Activated naive CD8-positive, alpha-beta T cell treated with anti-CD3 and anti-CD28 coated beads, Interleukin-2, amount 50 U/mL, for 24 hours (primary cell): ENCODE results near the gene ATF3.

Source experiments
- ATAC-seq: fragments of 150-1000 bp; cut with Tn5 transposase; one replicate; pipeline ENCODE4 v1.10.0; 2021
- DNase-seq: peaks from one replicate; pipeline ENCODE4 v3.0.0; 2021
- H3K27ac Mint-ChIP-seq: one replicate; pipeline ENCODE4 v1.8.0; 2021; ENCODE audit warnings: mild to moderate bottlenecking, mixed read lengths
- H3K27me3 Mint-ChIP-seq: one replicate; pipeline ENCODE4 v1.8.0; 2021; ENCODE audit warnings: mixed read lengths
- H3K36me3 Mint-ChIP-seq: one replicate; pipeline ENCODE4 v1.8.0; 2021; ENCODE audit warnings: low read depth, mixed read lengths
- H3K4me1 Mint-ChIP-seq: one replicate; pipeline ENCODE4 v1.8.0; 2021; ENCODE audit warnings: mixed read lengths
- H3K4me3 Mint-ChIP-seq: one replicate; pipeline ENCODE4 v1.8.0; 2021; ENCODE audit warnings: mild to moderate bottlenecking, moderate library complexity, mixed read lengths
- H3K9me3 Mint-ChIP-seq: one replicate; pipeline ENCODE4 v1.8.0; 2021; ENCODE audit warnings: mixed read lengths

Gene ATF3

DNA sequence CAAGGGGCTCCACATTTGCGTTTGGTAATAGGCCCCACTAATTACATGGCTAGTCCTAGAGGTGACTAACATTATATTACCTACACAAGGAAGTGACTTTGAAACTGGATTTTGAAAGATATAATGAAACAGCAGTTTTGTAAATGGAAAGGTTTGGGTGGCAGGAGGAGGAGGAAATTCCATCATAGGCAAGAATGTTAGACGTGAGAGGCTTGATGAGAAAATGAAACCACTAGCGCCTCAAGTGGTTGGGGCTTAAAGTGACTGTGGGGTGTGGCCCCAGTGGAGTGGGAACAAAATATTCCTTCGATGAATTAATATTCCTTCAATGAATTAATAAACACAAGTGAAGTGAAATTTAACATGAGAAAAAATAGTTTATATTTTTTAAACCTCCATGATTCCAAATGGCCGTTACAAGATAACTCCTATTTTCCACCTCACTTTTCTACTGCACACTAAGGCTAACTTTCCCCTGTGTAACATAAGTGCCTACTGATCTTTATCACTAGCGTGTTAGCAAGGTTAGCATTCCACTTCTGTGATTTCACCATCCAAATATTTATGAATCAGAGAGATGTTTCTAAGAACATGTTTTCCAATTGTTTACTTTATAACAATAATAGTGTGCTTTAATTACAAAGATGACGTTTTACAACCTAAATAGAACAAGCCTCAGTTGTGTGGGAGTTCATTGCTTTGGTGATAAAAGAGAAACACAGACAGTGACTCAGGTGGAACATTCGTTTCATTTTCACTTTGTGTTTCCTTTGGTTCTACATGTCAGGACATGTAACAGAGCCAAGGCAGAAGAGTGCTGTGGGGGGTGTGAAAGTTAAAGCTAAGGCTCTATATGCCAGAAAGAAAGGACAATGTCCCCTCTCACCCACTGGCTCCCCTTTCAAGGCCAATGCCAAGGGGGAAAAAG is 12.5 kb upstream of the ATF3 start:
- peaks cover 36% of the 10 kb centered on the region for H3K4me1 Mint-ChIP-seq
- H3K4me3 Mint-ChIP-seq: peak overlapping the region; percentile 66
- DNase-seq: peak; percentile 41
- no peaks in the 10 kb centered on the region for H3K9me3 Mint-ChIP-seq
- no peaks in the 10 kb centered on the region for H3K36me3 Mint-ChIP-seq
- H3K27ac Mint-ChIP-seq: peak overlapping the region; percentile 93
- peak; percentile 85 for ATAC-seq
- H3K27me3 Mint-ChIP-seq: peaks cover 9% of the 10 kb centered on the region

DNA sequence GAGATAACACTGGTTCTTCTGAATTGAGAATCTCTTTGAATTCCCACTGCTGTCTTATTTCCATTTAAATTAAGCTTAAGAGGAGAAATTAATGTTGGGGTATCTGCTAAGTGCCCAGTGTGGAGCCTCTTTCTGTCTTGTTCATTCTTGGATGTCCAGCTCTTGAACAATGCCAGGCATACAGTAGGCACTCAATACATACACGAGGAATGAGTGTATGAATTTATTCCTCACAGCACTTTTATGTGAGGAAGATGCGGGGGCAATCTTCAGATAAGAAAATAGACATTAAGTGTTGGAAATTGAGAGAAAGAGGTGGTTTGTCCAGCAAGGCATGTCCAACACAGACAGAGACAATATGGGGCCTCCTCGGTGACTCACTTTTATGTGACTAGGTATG is 11.8 kb upstream of the ATF3 start:
- H3K27ac Mint-ChIP-seq: peak overlapping the region; percentile 93
- H3K27me3 Mint-ChIP-seq: peaks cover 9% of the 10 kb centered on the region
- H3K9me3 Mint-ChIP-seq: no peaks in the 10 kb centered on the region
- no peak for ATAC-seq
- H3K4me1 Mint-ChIP-seq: peaks cover 44% of the 10 kb centered on the region
- H3K4me3 Mint-ChIP-seq: no peak overlapping the region
- no peaks in the 10 kb centered on the region for H3K36me3 Mint-ChIP-seq
- no peak for DNase-seq

DNA sequence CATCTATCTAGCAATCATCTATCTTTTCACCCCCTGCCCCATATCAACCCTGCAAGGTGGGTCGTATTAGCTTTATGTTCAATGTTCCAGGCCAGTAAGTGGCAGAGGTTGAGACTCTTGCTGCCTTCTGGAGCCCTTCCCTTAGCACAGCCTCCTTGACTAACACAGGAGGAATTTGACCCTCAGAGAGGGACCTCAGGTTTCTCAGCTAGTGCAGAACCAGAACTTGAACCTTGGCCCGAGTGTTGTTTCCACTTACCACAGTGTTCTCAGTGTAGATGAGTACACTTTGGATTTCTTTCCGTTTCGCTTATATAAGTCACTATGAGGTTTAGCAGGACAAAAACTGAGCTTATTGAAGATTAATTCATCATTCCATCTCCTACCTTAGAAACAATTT is 11.1 kb upstream of the ATF3 start:
- Mint-ChIP-seq H3K4me3 (no peak overlapping the region), H3K36me3 (no peaks in the 10 kb centered on the region), H3K4me1 (peaks cover 51% of the 10 kb centered on the region), H3K27ac (no peak overlapping the region), H3K9me3 (no peaks in the 10 kb centered on the region), H3K27me3 (peaks cover 9% of the 10 kb centered on the region)
- ATAC-seq: no peak
- no peak for DNase-seq

DNA sequence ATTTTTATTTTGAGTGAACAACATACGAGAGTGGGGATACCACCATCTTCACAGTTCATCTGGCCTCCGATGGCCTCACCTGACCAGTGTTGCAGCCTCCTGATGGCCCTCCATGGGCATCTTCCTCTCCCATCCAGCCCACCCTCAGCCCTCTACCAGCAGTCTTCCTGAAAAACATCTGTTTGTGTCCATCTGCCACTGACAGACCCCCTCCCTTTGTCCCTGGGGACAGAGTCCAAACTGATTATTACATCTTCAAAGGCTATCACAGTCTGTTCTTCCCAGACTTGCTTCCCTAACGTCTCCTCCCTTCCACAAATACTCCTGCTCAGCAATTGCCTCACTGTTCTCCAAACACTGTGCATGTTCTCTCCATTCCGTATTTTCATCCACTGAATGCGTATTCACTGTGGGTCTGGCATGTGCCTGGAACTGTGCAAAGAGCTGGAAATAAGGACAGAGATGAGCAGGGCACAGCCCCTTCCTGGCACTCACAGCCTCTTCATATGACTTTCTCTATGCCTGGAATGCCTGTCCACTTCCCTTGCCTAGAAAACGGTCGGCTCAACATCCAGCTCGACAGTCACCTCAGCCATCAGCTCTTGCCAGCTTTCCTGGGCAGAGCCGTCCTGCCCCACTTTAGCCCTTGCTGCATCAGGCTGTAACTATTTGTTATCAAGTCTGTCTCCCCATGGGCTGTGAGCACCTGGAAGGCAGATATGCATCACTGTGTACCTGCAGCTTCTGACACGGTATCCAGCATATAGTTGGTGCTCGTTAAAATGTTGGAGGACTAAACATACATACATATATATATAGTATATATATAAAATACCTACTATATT is 8.3 kb upstream of the ATF3 start:
- Mint-ChIP-seq H3K36me3 (no peaks in the 10 kb centered on the region), H3K4me3 (no peak overlapping the region), H3K4me1 (peaks cover 49% of the 10 kb centered on the region), H3K27ac (no peak overlapping the region), H3K9me3 (no peaks in the 10 kb centered on the region), H3K27me3 (peaks cover 36% of the 10 kb centered on the region)
- ATAC-seq: no peak
- DNase-seq: no peak

DNA sequence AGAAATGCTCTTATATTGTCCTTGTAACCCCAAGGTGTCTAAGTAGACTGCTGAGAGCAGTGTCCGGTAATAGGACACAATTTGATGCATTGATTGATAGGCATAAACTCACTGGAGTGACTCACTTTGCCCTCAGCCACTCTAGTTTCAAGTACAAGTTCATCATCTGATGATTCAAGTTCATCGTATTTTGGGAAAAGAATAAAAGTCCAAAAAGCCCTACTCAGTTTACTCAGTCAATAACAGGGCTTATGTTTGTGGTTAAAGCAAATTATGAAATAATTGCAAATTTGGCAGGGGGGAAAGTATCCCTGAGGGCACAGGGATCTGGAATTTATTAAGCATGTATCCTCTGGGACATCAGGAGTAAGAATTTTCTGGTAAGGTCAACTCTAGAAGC is 7.6 kb upstream of the ATF3 start:
- peak overlapping the region; percentile 58 for H3K4me3 Mint-ChIP-seq
- no peaks in the 10 kb centered on the region for H3K9me3 Mint-ChIP-seq
- peaks cover 46% of the 10 kb centered on the region for H3K4me1 Mint-ChIP-seq
- ATAC-seq (peak; percentile 51), DNase-seq (no peak)
- peaks cover 43% of the 10 kb centered on the region for H3K27me3 Mint-ChIP-seq
- no peaks in the 10 kb centered on the region for H3K36me3 Mint-ChIP-seq
- H3K27ac Mint-ChIP-seq: peak overlapping the region; percentile 79

DNA sequence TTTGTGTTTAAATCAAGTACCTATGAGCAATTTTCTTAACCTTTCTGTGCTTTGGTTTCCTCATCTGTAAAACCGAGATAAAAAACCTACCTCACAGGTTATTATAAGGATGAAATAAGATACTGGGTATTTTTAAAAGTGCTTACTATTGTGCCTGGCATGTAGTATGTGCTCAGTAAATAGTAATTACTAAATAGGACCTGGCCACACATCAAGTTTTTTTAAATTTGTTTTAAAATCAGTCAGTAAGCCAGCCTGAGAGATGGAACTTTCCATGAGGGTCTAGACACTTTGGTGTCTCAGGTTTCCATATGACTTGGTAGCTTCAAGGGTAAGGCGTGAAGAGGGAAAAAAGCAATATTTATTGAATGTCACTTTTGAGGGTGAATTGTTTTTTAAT is 7.0 kb upstream of the ATF3 start:
- Mint-ChIP-seq H3K27ac (peak overlapping the region; percentile 79), H3K27me3 (peaks cover 48% of the 10 kb centered on the region), H3K4me1 (peaks cover 46% of the 10 kb centered on the region), H3K9me3 (no peaks in the 10 kb centered on the region), H3K36me3 (no peaks in the 10 kb centered on the region), H3K4me3 (no peak overlapping the region)
- peak; percentile 61 for ATAC-seq
- no peak for DNase-seq

DNA sequence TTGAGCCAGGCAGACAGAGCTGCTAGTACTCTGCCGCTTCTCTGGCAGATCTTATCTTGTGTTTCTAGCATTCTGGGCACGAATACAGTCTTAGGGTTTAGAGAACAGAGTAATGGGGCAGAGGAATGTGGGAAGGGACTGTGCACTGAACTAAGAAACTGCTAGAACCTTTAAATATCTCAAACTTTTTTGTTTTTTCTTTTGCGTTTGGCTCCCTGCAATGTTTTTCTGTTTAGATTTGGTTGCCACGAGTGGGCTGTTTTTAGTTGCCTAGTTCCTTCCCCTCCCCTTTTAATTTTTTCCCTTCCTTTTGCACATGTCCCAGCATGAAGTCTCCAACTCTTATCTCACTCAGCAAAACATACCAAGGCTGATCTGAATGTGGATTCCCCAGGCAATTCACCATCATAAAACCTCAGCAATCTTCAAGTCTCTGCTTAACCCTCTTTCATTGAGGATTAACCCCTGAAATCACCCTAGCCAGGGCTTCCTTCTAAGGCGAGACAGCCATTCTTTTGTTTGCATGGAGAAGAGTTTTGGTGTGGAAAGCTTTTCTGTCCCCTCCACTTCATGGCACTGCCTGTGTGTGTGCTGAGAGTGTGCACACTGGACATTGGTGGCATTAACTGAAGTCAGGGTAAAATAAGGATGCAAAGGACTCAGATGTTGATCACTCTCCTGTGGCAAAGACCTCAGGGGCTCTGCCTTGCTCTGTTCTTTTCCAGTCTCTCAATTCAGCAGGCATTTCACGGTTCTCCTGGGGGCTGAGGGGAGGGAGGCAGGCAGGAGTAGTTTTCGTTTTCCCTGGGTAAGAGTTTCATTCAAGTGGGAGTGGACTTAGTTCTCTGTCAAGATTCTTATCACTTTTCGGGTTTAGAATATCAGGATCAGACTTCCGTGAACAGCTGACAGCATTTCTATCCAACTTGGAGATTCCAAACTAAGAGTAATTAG is 2.8 kb upstream of the ATF3 start:
- Mint-ChIP-seq H3K4me1 (peaks cover 52% of the 10 kb centered on the region), H3K4me3 (peak overlapping the region; percentile 32), H3K27me3 (peaks cover 60% of the 10 kb centered on the region), H3K27ac (peak overlapping the region; percentile 59), H3K36me3 (peaks cover 8% of the 10 kb centered on the region), H3K9me3 (no peaks in the 10 kb centered on the region)
- ATAC-seq (no peak), DNase-seq (no peak)

DNA sequence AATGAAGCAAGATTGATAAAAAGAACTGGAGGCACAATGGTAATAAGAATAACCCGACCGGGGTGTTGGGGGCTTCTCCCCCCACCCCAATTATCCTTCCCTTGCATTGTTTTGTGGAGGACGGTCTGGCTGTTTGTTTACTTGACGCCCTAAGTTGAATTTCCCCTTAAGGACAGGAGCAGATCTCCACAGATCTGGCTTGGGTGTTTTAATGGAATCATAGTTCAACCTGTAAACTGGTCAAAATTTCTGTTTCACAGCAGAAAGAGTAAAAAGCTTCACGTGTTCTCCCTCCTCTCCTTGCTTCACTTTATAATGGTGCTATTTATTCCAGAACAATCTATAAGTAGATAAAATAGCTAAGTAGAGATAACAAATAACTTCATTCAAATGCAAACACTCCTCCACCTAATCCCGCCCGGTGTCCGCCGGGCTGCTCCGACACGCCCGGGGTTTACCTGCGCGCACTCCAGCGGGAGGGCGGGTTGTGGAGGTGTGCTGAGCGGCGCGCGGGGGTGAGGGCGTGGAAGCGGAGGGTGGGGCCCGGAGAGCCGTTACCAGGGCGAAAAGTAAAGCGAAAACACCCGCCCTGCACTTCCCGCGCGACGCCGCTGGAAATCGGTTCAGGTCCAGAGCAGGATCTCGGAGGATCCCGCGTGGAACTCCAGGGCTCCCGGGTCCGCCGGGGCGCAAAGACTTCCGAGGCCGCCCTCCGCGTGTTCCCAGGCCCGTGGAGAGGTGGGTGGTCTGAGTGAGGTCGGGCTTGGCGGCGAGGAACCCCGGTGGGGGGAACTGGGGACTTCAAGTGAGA is 2.0 kb upstream of the ATF3 start:
- no peaks in the 10 kb centered on the region for H3K9me3 Mint-ChIP-seq
- peak overlapping the region; percentile 91 for H3K4me3 Mint-ChIP-seq
- peaks cover 52% of the 10 kb centered on the region for H3K4me1 Mint-ChIP-seq
- H3K27ac Mint-ChIP-seq: peak overlapping the region; percentile 79
- no peak for ATAC-seq
- H3K36me3 Mint-ChIP-seq: peaks cover 15% of the 10 kb centered on the region
- peak; percentile 42 for DNase-seq
- H3K27me3 Mint-ChIP-seq: peaks cover 62% of the 10 kb centered on the region

DNA sequence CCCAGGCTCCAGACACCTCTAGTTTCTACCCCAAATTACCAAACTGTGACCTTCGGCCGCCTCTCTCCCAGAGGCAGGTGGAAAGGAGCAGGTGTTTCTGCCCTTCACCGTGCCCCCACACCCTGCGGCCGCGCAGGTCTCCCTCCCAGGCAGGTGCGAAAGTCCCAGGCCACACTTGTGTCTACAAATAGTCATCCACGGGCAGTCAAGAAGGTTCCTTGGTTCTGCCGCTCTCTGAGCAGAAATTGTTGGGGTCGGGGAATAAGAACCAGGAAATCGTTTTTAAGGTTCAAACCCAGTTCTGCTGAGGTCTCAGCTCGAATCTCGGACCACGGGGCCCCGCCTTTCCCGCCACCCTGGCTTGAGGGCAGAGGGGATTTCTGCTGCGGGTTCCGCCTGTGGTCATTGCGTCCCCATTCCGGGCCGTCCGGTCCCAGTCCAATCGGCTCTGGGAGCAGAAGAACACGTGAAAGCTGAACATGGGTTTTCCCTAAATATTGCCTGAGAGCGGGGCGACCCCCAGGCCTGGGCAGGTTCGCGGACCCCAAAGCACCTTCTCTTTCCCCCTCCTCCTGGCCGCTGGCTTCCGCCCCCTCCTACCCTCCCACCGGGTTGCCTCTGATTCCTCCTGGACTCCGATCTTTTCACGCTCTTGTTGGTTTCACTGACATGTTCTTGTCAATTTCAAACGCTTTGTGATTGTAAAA is 1.2 kb upstream of the ATF3 start:
- peaks cover 60% of the 10 kb centered on the region for H3K27me3 Mint-ChIP-seq

DNA sequence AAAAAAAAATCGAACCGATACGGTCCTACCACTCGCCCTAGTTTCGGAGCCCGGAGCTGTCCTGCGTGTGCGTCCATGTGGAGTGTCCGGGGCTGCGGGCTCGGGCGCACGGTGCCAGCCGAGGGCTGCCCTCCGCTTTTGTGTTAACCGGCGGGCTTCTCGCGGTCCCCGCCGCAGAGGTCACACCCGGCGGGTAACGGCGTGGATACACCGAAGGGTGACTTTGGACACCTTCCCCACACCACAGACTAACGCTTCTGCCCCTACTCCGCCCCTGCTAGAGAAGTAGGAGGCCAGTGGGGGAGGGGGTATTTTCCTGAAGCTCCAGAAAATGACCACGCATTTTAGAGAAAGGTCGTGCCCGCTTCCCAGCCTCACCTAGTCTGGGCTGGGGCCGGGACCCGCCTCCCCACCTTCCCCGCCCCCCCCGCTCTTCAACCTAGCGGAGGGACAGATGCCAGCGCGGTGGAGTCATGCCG is 609 bp upstream of the ATF3 start:
- peaks cover 54% of the 10 kb centered on the region for H3K27me3 Mint-ChIP-seq
- H3K4me3 Mint-ChIP-seq: peak overlapping the region; percentile 91

More for the DNA sequence above, 1.2 kb upstream of the ATF3 start:
- ATAC-seq: no peak
- no peaks in the 10 kb centered on the region for H3K9me3 Mint-ChIP-seq
- peak overlapping the region; percentile 79 for H3K27ac Mint-ChIP-seq
- peaks cover 51% of the 10 kb centered on the region for H3K4me1 Mint-ChIP-seq
- peaks cover 15% of the 10 kb centered on the region for H3K36me3 Mint-ChIP-seq
- peak overlapping the region; percentile 91 for H3K4me3 Mint-ChIP-seq
- DNase-seq: peak; percentile 42

DNA sequence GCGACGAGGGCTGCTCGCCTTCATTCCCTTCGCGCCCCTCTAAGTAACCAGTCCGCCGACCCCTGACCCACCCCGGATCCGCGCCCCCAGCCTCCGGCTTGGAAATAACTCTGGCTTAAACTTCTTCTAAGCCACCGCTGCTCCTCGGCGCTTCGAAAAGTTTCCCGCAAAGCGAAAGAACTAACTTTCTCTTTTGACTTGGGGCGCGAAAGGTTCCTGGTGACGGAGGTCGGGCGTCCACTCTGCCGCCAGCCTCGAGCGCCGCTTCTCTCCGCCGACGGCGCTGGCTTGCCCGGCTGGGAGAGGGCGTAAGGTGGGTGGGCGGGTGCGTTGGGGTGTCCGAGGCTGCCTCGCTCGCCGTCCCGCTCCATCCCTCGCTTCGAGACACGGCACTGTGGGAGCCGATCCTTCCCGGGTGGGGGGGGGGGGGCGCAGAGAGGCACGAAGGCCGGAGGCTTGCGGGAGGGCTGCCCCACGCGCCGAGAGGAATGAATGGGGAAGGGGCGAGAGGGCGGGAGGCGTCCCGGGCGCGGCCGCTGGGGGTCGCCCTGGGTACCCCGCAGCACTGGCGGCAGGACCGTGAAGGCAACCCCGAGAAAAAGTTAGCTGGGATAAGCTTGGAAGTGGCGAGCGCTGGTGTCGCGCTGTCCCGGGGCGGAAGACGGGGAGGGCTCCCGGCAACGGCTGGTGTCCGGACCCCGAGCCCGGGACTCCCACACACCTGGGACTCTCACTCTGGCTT is 569 bp downstream of the ATF3 start:
- Mint-ChIP-seq H3K27ac (peak overlapping the region; percentile 87), H3K4me3 (peak overlapping the region; percentile 91), H3K27me3 (peaks cover 43% of the 10 kb centered on the region), H3K9me3 (no peaks in the 10 kb centered on the region), H3K36me3 (peaks cover 22% of the 10 kb centered on the region), H3K4me1 (peaks cover 61% of the 10 kb centered on the region)
- ATAC-seq (peak; percentile 5), DNase-seq (peak; percentile 61)

More for the DNA sequence above, 609 bp upstream of the ATF3 start:
- no peaks in the 10 kb centered on the region for H3K9me3 Mint-ChIP-seq
- DNase-seq: no peak
- H3K27ac Mint-ChIP-seq: peak overlapping the region; percentile 87
- peaks cover 49% of the 10 kb centered on the region for H3K4me1 Mint-ChIP-seq
- peaks cover 17% of the 10 kb centered on the region for H3K36me3 Mint-ChIP-seq
- ATAC-seq: peak; percentile 3
